WTC11 (cell line): ENCODE results near the gene MICU2. TPM values are rescaled to one million over a fixed set of nuclear protein-coding genes. Genes with fewer than 3 reads are reported as not detected.

Experiments
- ATAC-seq: fragments of 200-7000 bp; cut with Tn5 transposase; 2 replicates; pipeline ENCODE4 v1.10.0; 2021; ENCODE audit warnings: mild to moderate bottlenecking, moderate library complexity
- CTCF ChIA-PET: fragments of 300-600 bp; sonication (Branson Sonifier 250); formaldehyde crosslinking; loops from one replicate; lab custom pipeline; 2021; ENCODE audit warnings: antibody characterized with exemption; lab: Charles Lee
- POLR2A ChIA-PET: fragments of 350-600 bp; sonication (Branson Sonifier 250); formaldehyde crosslinking; loops from one replicate; lab custom pipeline; 2021; ENCODE audit warnings: antibody characterized with exemption; lab: Charles Lee
- DNase-seq: peaks from one replicate; pipeline ENCODE4 v3.0.0; 2021; ENCODE audit warnings: low spot score
- H3K27ac Mint-ChIP-seq: 2 replicates; pipeline ENCODE4 v1.8.0; 2021; ENCODE audit warnings: mixed read lengths
- H3K27me3 Mint-ChIP-seq: 2 replicates; pipeline ENCODE4 v1.8.0; 2021; ENCODE audit warnings: low read depth, mild to moderate bottlenecking, moderate library complexity, mixed read lengths
- H3K36me3 Mint-ChIP-seq: 2 replicates; pipeline ENCODE4 v1.8.0; 2021; ENCODE audit warnings: mixed read lengths
- H3K4me1 Mint-ChIP-seq: 2 replicates; pipeline ENCODE4 v1.8.0; 2022; ENCODE audit warnings: mixed read lengths
- H3K4me3 Mint-ChIP-seq: 2 replicates; pipeline ENCODE4 v1.8.0; 2021; ENCODE audit warnings: mild to moderate bottlenecking, moderate library complexity, mixed read lengths
- H3K9me3 Mint-ChIP-seq: 2 replicates; pipeline ENCODE4 v1.8.0; 2021; ENCODE audit warnings: mixed read lengths
- AFF4 ChIP-seq: sonication (generic); formaldehyde crosslinking; IDR thresholded peaks from 2 replicates; pipeline ENCODE4 v1.8.1; 2023; ENCODE audit warnings: mild to moderate bottlenecking, missing genetic modification reagents, borderline replicate concordance
- ATF6 ChIP-seq: sonication (generic); formaldehyde crosslinking; IDR thresholded peaks from 2 replicates; pipeline ENCODE4 v1.8.1; 2023; ENCODE audit warnings: mild to moderate bottlenecking, missing genetic modification reagents
- CREM ChIP-seq: sonication (generic); formaldehyde crosslinking; IDR thresholded peaks from 2 replicates; pipeline ENCODE4 v1.8.1; 2022; ENCODE audit warnings: mild to moderate bottlenecking, missing genetic modification reagents, moderate library complexity
- EMX1 ChIP-seq: fragments of 250-450 bp; sonication (Bioruptor Pico); IDR thresholded peaks from 2 replicates; pipeline ENCODE4 v1.8.0; 2021; ENCODE audit warnings: mild to moderate bottlenecking
- FOXP4 ChIP-seq: sonication (generic); formaldehyde crosslinking; IDR thresholded peaks from 2 replicates; pipeline ENCODE4 v1.8.0; 2022; ENCODE audit warnings: mild to moderate bottlenecking, missing genetic modification reagents
- GTF2I ChIP-seq: fragments of 250-450 bp; sonication (Bioruptor Pico); conservative IDR thresholded peaks from 2 replicates; pipeline ENCODE4 v1.4.0; 2021; ENCODE audit warnings: mild to moderate bottlenecking
- NFYB ChIP-seq: sonication (generic); formaldehyde crosslinking; conservative IDR thresholded peaks from 2 replicates; pipeline ENCODE4 v1.8.0; 2022; ENCODE audit warnings: low read depth, missing genetic modification reagents
- NR1H2 ChIP-seq: sonication (generic); formaldehyde crosslinking; IDR thresholded peaks from 2 replicates; pipeline ENCODE4 v1.9.0; 2021; ENCODE audit warnings: mild to moderate bottlenecking, moderate library complexity, missing genetic modification reagents
- SMAD3 ChIP-seq: sonication (generic); formaldehyde crosslinking; IDR thresholded peaks from 2 replicates; pipeline ENCODE4 v1.8.0; 2022; ENCODE audit warnings: missing genetic modification reagents, mild to moderate bottlenecking, borderline replicate concordance
- SOX15 ChIP-seq: fragments of 250-450 bp; sonication (Bioruptor Pico); IDR thresholded peaks from 2 replicates; pipeline ENCODE4 v1.9.0; 2021; ENCODE audit warnings: mild to moderate bottlenecking
- TCF7 ChIP-seq: sonication (generic); formaldehyde crosslinking; IDR thresholded peaks from 2 replicates; pipeline ENCODE4 v1.8.0; 2022; ENCODE audit warnings: mild to moderate bottlenecking, low read depth, missing genetic modification reagents, moderate library complexity
- ZBTB43 ChIP-seq: sonication (generic); formaldehyde crosslinking; IDR thresholded peaks from 2 replicates; pipeline ENCODE4 v1.8.1; 2023; ENCODE audit warnings: mild to moderate bottlenecking, missing genetic modification reagents
- ZNF232 ChIP-seq: sonication (generic); formaldehyde crosslinking; IDR thresholded peaks from 2 replicates; pipeline ENCODE4 v1.8.0; 2022; ENCODE audit warnings: mild to moderate bottlenecking, missing genetic modification reagents
- ZNF281 ChIP-seq: sonication (generic); formaldehyde crosslinking; IDR thresholded peaks from 2 replicates; pipeline ENCODE4 v1.8.0; 2023; ENCODE audit warnings: mild to moderate bottlenecking, missing genetic modification reagents
- ZNF317 ChIP-seq: sonication (generic); formaldehyde crosslinking; IDR thresholded peaks from 2 replicates; pipeline ENCODE4 v1.8.1; 2023; ENCODE audit warnings: low read depth, mild to moderate bottlenecking, moderate library complexity, missing genetic modification reagents, borderline replicate concordance
- total RNA-seq: library from RNA; stranded (reverse); gene quantifications from 3 replicates; pipeline ENCODE4 v1.2.3, GENCODE V29; 2021
- TF ChIP-seq, protein P1 (sequence below): sonication (generic); formaldehyde crosslinking; IDR thresholded peaks from 2 replicates; pipeline ENCODE4 v1.8.1; 2023; ENCODE audit warnings: mild to moderate bottlenecking, missing genetic modification reagents, moderate library complexity
- TF ChIP-seq, protein P2 (sequence below): sonication (generic); formaldehyde crosslinking; IDR thresholded peaks from 2 replicates; pipeline ENCODE4 v1.8.1; 2023; ENCODE audit warnings: mild to moderate bottlenecking, missing genetic modification reagents, moderate library complexity

The MICU2 gene
- total RNA-seq, 1 experiment from 2014 or later, result 33.8 TPM

DNA sequence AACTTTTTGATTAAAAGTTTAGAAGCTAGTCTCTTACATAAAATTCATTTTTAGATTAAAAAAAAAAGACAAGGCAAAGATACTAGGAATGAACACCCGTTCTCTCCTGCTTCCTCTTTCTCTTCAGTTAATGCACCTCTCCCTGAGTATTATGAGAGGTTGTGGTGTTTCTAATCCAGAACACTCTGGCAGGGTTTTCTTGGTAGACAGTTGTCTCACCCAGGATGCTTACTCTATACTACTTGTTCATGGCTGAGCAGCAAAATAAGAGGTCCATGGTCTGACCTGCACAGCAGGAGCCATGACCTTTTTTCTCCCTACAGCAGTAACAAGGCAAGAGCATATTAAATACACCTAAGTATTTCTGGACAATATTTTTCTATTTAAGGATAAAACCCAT is 62.0 kb downstream of the MICU2 start (continued):
- TF ChIP-seq FOXP4 (CRISPR knock-in tag), result no peak
- TF ChIP-seq ZNF317 (CRISPR knock-in tag), result no peak
- TF ChIP-seq CREM, result no peak
- TF ChIP-seq EMX1 (CRISPR knock-in tag), result no peak
- TF ChIP-seq SOX15 (CRISPR knock-in tag), result no peak

DNA sequence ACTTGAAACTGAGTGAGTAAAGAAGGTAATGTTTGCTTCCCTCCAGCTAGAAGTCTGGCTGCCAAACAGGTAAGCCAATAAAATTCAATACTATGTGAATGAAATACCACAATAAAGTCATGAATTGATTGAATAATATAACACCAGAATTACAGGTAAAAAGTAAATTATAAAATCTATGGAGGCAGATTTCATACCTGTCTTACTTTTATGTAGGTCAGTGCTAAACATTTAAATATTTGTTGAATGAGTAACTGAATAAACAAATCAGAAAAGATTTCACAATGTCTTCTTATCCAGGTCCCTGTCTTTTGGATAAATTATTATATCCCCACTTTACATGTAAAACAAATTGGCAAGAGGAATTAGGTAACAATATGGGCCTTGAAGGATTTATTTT is 62.7 kb downstream of the MICU2 start:
- ChIA-PET POLR2A (no interaction called here), CTCF (no interaction called here)
- TF ChIP-seq EMX1 (CRISPR knock-in tag), result no peak
- TF ChIP-seq, protein P1, sequence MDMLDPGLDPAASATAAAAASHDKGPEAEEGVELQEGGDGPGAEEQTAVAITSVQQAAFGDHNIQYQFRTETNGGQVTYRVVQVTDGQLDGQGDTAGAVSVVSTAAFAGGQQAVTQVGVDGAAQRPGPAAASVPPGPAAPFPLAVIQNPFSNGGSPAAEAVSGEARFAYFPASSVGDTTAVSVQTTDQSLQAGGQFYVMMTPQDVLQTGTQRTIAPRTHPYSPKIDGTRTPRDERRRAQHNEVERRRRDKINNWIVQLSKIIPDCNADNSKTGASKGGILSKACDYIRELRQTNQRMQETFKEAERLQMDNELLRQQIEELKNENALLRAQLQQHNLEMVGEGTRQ, result no peak
- no peak for TF ChIP-seq ATF6 (CRISPR knock-in tag)
- TF ChIP-seq TCF7, result no peak
- TF ChIP-seq SMAD3 (CRISPR knock-in tag), result no peak
- no peak for TF ChIP-seq FOXP4 (CRISPR knock-in tag)
- no peak for TF ChIP-seq NR1H2 (CRISPR knock-in tag)
- TF ChIP-seq, protein P2, sequence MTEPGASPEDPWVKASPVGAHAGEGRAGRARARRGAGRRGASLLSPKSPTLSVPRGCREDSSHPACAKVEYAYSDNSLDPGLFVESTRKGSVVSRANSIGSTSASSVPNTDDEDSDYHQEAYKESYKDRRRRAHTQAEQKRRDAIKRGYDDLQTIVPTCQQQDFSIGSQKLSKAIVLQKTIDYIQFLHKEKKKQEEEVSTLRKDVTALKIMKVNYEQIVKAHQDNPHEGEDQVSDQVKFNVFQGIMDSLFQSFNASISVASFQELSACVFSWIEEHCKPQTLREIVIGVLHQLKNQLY, result no peak
- TF ChIP-seq ZNF232 (CRISPR knock-in tag), result no peak
- TF ChIP-seq ZNF317 (CRISPR knock-in tag), result no peak
- no peak for TF ChIP-seq AFF4
- TF ChIP-seq ZNF281 (CRISPR knock-in tag), result no peak
- no peak for TF ChIP-seq ZBTB43 (CRISPR knock-in tag)
- TF ChIP-seq NFYB, result no peak
- no peak for TF ChIP-seq GTF2I (CRISPR knock-in tag)
- TF ChIP-seq CREM, result no peak
- H3K4me1 Mint-ChIP-seq, result peaks cover 14% of the 10 kb centered on the region
- no peak for ATAC-seq
- no peaks in the 10 kb centered on the region for H3K9me3 Mint-ChIP-seq
- H3K27ac Mint-ChIP-seq, result no peak overlapping the region
- no peaks in the 10 kb centered on the region for H3K27me3 Mint-ChIP-seq
- H3K36me3 Mint-ChIP-seq, result 0 out of 2 replicates have a peak, but pooled peaks cover 4% of the 10 kb centered on the region
- no peak for DNase-seq
- H3K4me3 Mint-ChIP-seq, result no peak overlapping the region
